IMR-90 (cell line): ENCODE data around the gene MAB21L2.

ENCODE experiments used
- FOS ChIP-seq: fragments of 150-350 bp; IDR thresholded peaks from 2 replicates; pipeline ENCODE4 v1.6.1; 2016; ENCODE audit warnings: low read depth, low read length
- MXI1 ChIP-seq: IDR thresholded peaks from 2 replicates; pipeline ENCODE4 v1.6.1; 2012; ENCODE audit warnings: low read depth, mild to moderate bottlenecking, low read length, moderate library complexity, borderline replicate concordance
- POLR2A ChIP-seq: IDR thresholded peaks from 2 replicates; pipeline ENCODE4 v1.6.1; 2012; ENCODE audit warnings: mild to moderate bottlenecking, low read depth, low read length
- RFX5 ChIP-seq: IDR thresholded peaks from 2 replicates; pipeline ENCODE4 v1.8.0; 2012; ENCODE audit warnings: low read depth, mild to moderate bottlenecking, low read length, moderate library complexity
- SMC3 ChIP-seq: fragments of 150-350 bp; IDR thresholded peaks from 2 replicates; pipeline ENCODE4 v1.6.1; 2016; ENCODE audit warnings: low read depth, mild to moderate bottlenecking, antibody characterized with exemption, low read length, moderate library complexity
- TF ChIP-seq, protein P1 (sequence below): conservative IDR thresholded peaks from 2 replicates; pipeline ENCODE4 v1.5.1; 2012; ENCODE audit warnings: mild to moderate bottlenecking, low read depth, low read length, improper control_type of control experiment

DNA sequence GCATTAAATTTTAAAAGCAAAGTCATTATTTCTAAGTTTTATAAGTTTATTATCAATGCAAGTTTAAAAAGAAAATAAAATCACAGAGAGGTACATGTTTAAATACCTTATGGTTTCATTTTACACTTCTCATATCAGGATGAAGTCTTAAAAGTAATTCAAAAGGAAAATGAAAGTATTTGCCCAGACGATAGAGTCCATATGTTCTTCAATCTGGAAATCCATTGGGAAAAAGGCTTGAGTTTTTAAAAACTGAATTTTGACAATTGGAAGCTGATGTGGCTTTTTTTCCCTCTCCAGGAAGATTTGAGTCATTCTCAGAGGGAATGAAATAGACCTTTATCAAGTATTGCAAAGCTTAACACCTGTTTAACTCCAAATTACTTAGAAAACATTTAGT is 37.1 kb downstream of the MAB21L2 start:
- TF ChIP-seq, protein P1, sequence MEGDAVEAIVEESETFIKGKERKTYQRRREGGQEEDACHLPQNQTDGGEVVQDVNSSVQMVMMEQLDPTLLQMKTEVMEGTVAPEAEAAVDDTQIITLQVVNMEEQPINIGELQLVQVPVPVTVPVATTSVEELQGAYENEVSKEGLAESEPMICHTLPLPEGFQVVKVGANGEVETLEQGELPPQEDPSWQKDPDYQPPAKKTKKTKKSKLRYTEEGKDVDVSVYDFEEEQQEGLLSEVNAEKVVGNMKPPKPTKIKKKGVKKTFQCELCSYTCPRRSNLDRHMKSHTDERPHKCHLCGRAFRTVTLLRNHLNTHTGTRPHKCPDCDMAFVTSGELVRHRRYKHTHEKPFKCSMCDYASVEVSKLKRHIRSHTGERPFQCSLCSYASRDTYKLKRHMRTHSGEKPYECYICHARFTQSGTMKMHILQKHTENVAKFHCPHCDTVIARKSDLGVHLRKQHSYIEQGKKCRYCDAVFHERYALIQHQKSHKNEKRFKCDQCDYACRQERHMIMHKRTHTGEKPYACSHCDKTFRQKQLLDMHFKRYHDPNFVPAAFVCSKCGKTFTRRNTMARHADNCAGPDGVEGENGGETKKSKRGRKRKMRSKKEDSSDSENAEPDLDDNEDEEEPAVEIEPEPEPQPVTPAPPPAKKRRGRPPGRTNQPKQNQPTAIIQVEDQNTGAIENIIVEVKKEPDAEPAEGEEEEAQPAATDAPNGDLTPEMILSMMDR: no peak
- TF ChIP-seq MXI1 (no peak), POLR2A (no peak), SMC3 (no peak), RFX5 (no peak), FOS (no peak)
